GM04504 (cell line): ENCODE data around the gene NPW.

Source experiments
- DNase-seq: peaks from one replicate; pipeline ENCODE4 v3.0.0-alpha.2; 2012; ENCODE audit warnings: low read depth

The NPW gene

DNA sequence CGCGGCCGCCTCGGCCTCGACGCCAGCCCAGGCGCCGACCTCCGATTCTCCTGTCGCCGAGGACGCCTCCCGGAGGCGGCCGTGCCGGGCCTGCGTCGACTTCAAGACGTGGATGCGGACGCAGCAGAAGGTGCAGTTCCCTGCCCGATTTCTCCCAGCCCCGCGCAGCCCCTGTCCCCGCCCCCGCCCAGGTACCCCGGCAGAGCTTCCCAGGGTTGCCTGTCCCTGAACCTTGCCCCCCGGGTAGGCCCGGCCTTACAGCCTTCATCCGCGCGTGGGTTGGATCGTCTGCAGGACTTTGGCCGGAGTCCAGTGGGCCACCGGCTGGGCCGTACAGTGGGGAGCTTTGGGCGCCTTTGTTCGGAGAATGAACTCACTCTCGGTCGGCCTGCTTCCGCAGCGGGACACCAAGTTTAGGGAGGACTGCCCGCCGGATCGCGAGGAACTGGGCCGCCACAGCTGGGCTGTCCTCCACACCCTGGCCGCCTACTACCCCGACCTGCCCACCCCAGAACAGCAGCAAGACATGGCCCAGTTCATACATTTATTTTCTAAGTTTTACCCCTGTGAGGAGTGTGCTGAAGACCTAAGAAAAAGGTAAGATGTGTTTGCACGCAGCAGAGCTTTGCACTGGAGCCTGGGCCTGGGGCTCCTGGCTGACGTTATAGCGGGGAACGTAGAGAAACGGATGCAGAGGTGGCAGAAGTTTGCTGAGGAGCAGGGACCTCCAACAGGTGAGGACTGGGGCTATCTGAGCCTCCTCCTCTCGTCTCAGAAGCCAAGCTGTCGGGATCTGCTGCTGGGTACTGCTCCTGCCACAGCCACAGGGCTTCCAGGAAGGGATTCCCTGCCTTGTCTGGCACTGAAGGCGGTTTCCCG lies 35.0 kb upstream of the NPW start:
- no peak for DNase-seq

DNA sequence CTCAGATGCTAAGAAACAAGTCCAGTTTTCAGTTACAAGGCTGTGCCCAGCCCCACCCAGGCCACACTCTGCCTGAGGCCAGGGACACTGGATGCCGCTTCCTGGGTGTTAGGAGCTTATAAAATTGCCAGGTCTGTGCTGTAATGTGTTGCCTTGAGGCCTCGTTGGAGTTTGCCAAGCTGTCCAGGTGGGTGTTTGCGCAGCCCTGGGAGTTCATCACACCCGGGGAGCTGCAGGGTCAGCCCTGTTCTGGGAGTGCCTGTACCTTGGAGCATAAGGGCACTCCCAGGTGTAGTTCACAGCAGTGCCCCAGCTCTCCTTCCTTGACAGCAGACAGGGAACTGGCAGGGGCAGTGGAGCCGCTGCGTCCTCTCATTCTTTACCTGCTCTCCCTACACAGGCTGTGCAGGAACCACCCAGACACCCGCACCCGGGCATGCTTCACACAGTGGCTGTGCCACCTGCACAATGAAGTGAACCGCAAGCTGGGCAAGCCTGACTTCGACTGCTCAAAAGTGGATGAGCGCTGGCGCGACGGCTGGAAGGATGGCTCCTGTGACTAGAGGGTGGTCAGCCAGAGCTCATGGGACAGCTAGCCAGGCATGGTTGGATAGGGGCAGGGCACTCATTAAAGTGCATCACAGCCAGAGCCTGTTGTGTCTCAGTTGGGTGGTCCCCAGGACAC lies 34.0 kb upstream of the NPW start:
- DNase-seq, result no peak

DNA sequence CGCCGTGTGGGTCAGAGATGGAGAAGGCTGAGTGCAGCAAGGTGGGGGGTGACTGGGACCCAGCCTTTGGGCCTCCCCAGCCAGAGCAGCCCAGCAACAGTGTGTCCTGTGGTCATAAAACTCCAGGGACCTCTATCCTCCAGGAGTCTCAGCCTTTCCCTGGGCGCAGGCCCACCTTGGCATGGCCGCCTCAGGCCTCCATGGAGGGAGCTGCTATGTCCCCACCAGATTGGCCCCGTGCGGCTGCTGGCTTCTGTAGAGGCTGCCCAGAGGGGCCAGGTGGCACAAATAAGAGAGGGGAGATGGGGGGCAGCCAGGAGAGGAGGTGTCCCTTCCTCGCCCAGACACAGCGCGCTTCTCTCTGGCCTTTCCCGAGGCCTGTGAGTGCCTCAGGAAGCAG lies 32.4 kb upstream of the NPW start:
- no peak for DNase-seq

DNA sequence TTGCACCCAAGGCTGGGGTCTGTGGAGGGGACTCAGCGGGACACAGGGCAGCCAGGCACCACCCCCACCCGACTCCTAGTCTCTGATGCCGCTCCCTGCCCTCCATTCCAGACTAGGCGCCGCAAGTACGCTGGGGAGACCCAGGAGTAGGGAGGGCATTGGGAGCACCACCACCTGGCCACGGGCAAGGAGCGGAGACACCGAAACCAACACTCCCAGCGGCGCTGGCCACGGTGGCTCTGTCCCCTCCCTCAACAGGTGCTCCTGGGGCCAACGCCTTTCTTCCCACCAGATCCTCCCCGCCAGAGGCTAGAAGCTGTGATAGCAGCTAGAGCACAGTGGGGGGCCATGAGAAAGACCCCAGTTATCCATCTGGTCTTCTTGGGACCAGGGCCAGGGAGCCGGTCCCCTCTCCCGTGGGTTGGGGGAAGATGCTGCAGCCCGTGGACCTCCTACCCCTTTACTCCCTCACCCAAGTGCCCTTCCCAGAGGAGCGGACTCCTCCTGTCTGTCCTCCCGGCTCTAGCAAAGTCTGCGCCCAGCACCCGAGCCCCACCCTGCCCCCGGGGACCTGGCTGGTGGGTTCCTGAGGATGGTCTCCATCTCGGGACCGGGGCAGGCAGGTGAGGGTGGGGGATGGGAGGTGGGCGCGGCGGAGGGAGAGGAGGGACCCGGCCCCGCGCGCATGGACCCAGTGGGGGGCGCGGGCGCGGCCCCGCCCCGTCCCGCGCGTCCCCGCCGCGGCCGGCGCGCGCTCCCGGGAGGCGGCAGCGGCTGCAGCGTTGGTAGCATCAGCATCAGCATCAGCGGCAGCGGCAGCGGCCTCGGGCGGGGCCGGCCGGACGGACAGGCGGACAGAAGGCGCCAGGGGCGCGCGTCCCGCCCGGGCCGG lies 30.1 kb upstream of the NPW start, which contains the start of gene SYNGR3:
Gene SYNGR3, plus strand, starts transcription at position 762 of the 892 bp plus-strand sequence. CDS start 133 bp downstream, outside the sequence.
- DNase-seq, result no peak

DNA sequence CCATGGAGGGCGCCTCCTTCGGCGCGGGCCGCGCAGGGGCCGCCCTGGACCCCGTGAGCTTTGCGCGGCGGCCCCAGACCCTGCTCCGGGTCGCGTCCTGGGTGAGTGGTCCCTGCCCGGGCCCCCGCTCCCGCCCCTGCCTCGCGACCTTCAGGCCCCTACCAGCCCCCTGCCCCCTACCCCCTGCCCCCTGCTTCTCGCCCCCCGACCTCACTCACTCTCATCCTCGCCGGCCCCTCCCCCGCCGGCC lies 29.6 kb upstream of the NPW start:
- no peak for DNase-seq

DNA sequence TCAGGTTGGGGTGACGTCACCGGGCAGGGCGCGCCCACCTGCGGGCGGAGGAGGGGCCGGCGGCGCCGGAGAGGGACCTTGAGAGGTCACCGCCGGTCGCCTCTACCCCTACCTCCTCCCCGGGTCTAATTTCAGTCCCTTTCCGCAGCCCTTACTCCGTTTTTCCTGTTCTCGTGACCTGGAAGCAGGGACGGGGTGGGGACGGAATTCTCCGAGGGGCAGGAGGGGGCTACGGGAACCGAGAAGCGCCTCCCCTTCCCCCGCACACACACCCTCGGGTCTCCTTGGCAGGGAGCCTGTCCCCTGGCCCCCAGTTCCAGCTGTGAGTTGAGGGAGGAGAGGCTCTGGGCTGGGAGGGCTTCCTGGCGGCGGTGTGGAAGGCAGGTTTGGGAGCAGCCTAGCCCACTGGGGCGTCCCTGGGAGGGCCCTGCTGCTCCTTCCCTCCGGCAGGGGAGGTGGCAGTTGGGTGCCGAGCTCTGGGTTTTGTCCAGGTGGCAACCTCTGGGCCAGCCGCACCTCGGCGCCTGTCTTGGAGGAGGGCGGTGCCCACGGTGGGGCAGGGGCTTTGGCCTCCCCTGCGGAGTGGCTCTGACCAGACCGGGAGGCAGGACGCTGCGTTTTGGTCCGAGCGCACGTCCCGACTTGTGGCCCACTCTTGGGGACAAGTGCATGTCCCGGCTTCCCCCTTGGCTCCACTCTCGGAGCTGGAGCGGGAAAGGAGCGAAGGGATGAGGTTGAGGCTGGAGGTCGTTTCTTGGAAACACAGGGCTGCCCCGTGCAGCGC lies 29.0 kb upstream of the NPW start:
- DNase-seq, result no peak

DNA sequence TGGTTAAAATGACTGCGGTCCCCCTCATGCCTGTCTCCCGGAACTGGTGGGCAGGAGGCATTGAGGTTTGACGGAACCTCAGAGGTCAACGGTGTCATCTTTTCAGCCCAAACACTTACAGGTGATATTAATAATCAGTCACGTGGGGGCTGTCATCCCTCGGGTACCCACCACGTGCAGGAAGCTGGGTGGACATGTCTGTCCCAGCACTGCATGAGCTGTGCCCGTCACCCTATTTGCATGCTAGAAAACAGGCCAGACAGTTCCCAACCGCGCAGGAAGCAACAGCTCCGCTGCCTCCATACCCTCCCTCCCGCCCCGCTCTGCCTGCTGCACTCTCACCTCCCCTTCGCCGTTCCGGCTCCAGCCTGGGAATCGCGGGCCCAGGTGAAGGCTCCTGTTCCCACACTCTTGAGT lies 28.4 kb upstream of the NPW start:
- no peak for DNase-seq

DNA sequence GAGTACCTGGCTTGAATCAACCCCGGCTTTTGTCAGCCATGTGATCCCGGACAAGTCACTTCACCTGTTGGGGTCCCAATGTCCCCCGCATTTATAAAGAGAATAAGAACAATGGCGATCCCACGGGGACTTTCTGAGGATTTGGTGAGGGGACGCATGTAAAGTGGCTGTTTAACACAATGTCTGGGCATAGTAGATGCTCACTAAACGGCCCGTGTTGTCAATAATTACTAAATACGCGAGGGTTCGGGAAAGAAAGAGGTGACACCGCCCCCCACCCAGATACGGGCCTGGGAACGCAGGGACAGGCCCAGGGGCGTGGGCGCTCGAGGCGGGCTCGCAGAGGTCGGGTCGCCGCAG lies 28.0 kb upstream of the NPW start:
- no peak for DNase-seq

DNA sequence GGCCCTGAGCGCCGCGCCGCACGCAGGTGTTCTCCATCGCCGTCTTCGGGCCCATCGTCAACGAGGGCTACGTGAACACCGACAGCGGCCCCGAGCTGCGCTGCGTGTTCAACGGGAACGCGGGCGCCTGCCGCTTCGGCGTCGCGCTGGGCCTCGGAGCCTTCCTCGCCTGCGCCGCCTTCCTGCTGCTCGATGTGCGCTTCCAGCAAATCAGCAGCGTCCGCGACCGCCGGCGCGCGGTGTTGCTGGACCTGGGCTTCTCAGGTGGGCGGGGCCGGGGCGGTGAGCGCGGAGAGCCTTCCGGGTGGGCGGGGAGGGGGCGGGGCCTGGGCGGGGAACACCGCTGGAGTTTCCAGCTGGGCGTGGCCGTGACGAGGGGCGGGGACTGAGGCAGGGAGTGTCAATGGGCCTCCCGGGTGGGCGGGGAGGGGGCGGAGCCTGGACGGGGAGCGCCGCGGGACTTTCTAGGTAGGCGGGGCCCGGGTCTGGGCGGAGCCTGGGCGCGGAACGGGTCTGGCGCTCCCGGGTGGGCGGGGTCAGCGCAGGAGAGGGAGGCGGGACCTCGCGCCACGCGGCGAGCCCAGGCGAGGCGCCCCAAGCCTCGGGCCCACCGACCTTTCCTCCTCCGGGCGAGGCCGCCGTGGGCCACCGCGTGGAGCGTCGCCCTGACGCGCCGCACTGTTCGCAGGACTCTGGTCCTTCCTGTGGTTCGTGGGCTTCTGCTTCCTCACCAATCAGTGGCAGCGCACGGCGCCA lies 27.5 kb upstream of the NPW start:
- no peak for DNase-seq

DNA sequence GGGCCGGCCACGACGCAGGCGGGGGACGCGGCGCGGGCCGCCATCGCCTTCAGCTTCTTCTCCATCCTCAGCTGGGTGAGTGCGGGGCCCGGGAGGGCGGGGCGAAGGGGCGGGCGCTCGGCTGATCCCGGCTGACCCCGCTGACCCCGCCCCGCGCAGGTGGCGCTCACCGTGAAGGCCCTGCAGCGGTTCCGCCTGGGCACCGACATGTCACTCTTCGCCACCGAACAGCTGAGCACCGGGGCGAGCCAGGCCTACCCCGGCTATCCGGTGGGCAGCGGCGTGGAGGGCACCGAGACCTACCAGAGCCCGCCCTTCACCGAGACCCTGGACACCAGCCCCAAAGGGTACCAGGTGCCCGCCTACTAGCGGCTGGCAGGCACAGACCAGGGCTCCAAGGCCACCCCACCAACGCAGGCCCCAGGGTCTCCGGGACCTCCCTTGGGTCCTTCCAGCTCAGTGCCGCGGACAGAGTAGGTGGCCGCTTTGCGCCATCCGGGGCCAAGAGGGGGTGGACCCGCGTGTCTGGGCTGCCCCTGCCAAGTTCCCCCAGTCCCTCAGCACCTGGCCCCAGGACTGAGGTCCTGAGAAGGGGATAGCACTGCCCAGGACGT lies 26.8 kb upstream of the NPW start:
- no peak for DNase-seq

DNA sequence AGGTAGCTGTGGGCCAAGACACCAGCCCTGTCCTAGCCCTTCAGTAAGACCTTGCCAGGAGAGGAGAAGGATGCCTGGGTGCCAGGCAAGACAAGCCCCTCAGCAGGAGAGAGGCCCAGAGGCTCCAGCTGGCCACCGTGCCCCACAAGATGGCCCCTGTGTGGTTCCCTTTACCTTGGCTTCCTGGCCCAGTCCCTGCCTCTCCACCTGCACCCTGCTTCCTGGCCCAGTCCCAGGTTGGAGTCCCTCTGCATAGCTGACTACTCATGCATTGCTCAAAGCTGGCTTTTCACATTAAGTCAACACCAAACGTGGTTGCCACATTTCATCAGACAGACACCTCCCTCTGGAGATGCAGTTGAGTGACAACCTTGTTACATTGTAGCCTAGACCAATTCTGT lies 25.9 kb upstream of the NPW start:
- no peak for DNase-seq

DNA sequence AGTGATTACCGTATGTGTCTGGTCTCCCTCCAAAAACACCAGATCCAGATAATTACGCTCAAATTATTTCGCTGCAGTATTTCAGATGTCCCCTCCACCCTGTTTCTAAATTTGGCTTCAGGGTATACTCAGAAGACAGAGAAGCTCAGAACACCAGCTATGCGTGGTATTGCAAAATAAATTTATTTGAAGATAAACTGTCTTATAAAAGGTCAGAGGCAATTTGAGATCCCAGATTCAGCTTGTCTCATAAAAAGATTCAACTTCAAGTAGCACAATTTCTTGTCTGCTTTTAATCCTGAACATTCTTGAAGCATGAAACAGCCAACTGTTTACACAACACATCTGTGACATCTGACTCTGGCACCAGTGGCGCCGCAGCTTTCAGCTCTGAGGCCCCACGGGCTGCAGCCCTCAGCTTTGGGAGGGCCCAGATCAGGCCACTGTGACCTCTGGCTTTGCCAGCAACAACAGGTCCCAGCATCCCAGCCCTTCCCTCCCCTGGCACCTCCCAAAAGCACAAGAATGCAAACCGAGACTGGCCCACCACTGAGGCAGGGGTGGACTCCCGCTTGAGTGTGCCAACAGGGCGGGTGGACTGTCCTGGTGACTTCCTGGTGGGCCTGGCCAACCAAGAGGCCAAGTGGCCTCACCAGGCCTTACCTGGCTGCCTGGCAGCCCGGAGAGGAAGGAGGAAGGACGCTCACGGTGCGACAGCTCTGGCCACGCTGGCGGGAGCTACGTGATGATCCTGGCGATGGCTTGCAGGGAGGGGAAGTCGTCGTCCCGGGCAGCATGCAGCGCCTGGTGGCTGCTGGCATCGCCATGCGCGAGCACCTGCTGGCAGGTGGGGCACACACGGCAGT lies 21.9 kb upstream of the NPW start:
- DNase-seq, result no peak

DNA sequence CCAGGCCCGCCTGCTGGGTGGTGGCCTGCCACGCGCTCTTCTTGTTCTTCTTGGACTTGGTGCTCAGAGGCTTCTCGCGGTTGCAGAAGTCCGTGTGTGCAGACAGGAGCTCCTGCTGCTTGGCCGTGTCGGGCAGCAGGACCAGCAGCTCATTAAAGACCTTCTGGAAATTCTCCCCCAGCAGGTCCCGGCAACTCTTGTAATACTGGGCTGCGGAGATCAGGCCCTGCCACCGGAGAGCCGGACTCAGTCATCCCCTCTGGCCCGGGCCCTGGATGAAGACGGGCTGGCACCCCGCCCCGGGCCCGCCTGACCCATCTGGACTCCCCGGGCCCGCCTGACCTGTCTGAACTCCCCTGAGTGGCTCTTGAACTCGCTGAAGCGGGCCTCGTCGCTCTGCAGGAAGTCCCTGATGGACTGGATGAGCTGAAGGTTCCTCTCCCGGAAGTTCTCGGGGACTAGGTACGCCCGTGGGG lies 21.2 kb upstream of the NPW start:
- no peak for DNase-seq

DNA sequence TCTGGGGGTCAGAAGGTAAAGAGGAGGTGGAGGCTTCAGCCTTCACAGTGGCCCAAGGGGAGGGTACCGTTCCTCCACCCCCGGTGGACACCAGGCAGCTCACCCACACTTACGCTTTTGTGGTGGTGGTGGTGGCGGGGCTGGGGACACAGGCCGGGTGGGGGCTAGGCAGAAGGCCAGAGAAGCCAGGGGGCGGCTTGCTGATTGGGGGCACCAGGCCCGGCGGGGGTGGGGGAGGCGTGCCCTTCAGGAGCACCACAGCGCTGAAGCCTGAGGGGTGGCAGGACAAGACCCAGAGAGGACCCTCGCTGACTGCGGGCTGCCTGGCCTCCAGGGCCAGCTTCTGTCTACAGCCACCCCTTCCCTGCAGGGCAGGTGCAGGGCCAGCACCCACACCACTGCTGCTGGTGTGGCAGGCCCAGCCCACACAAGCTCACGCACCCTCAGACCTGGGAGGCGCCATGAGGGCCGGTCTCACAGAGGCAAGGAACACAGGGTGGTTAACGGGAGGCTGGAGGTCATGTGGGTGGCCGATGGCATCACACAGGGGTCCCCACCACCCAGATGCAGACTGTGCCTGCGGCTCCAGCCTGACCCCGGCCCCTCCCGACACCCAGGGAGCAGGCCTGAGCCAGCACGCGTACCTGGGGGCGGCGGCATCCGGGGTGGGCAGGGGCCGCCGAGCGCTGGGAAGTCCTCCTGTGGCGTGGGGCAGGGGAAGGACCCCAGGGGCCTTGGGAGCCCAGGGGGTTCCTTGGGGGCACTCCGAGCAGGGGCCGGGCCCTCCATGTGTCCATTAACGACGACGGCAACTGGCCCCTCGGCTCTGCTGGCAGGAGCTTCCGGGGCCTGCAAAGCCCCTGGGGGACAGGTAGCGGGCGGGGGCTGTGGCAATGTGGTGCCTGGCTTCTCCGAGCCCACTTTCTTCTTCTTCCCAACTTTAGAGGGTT lies 20.5 kb upstream of the NPW start:
- no peak for DNase-seq

DNA sequence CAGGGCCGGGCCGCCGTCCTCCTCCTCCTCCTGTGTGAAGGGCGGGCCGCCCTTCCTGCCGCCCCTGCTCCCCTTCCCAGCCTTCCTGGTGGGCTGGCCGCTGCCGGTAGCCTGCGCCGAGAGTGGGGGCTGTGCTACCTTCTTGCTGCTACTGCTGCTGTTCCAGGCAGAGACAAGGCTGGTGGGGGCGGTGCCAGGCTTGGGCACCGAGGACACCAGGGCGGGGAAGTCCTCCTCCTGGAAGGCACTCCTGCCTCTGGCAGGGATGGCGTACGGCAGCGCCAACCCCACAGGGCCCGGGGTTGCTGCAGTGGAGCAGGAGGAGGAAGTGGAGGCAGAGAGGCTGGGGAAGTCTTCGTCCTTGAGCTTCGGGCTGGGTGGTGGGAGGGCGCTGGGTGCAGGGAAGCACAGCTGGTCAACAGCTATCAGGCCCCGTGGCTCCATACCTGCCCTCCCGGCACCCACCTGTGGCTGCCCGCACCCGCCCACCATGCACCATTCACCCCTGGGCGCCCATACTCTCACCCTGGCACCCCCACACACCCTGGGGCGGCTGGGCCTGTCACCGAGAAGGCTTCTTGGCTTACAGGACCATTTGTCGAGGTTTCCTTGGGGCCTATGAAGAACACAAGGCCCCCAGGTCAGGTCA lies 19.6 kb upstream of the NPW start:
- no peak for DNase-seq

DNA sequence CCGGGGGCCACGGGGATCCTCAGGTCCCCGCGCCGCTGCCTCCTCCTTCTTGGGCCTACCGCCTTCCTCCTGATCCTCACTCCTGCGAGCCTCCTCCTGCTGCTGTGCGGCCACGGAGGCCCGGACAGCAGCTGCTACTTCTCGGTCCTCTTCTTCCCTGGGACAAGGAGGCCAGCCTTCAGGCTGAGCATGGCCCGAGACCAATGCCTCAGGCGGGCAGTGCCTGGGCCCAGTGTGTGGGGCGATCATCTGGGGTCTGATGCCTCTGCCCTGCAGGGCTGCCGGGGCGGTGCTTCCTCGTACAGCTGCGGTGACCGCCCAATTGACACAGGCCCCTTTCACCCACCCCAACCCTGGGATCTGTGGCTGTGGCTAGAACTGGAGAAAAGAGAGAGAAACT lies 18.6 kb upstream of the NPW start:
- no peak for DNase-seq

DNA sequence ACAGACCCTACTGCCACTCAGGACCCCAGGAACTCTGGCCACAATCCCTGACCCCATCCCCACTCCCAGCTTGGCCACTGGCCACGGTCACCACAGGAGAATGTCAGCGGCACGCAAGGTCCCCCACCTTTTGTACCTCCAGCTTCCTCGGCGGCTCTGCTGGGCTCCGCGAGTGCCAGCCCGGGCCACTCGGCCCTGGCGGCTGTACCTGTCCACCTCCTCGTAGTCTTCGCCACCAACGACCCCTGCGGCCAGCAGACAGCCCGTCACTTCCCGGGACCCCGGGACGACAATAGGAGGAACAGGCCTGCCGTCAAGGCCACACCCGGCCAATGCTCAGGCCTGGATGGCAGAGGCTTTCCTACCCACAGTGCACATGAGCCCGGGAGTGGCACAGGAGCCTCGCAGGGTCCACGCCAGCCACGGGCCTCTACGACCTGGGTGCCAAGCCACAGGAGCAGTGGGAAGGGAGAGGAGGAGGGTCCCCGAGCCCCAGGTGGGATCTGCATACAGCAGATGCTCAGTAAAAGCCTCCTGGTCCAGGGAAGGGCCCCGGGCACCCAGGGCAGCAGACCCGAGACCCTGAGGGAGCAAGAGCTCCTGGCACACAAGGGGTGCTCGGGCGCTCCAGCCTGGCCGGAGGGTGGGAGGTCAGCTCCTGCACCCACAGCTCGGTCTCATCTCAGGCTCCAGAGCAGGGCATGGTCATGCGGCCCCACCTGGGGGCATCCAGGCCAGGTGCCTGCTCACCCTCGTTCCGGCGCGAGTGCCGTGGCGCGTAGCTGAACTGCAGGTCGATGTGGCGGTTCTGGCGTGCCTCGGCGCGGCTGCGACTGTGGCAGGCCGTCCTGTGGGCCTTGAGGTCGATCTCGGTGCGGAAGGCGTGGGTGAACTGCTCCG lies 17.9 kb upstream of the NPW start:
- no peak for DNase-seq
